C1 segment of cervical spinal cord (tissue), 14 donors: ENCODE results near the gene LRMDA.

Experiments used
- DNase-seq, 14 donors: peaks; one replicate each; lab custom pipeline; 2025; lab: John Stamatoyannopoulos, UW

Gene LRMDA

DNA sequence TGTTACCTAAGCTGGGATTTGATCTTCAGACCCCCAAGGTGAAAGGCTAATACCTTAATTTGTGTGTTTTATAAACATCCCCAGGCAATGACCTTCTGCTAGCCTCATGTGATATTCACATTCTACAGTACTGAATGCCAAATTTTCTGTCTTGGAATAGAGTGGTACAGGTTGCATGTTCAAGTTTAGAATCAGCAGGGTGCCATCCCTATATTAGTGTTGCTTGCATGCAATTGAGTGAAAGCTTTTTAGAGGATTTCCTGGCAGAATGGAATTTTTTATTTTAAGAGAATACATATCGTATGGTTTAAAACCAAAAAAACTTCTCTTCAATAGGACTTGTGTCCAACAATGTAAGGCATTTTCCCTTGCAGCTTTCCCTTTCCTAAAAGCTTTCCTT, 107.3 kb downstream of the LRMDA start:
- DNase-seq, result no peak

GRCh38 chr10:75540357-75540966, 109.0 kb downstream of the LRMDA start:
- DNase-seq, result no peak

- DNase-seq, result peak in 1 of 14 donors; percentile 46
Observed at GRCh38 chr10:75540981-75541380, 109.6 kb downstream of the LRMDA start.

DNA sequence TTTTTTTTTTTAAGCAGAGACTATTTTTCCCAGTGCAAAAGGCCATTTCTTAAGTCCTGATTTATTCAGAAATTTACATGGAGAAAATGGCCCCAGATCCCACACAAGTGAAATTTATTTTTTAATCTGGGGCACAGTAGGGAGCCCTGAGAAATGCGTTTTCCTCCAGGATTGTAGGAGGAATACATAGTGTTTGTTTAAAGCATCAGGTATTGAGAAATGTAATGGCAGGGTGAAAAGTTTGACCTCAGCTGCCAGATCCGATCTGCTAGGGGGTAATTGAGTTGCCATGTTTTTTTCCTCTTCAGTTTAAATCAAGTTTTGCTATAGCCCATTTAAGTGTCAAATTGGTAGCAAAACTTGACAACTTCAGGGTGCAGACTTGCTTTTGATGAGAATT, 110.0 kb downstream of the LRMDA start:
- DNase-seq, result no peak

GRCh38 chr10:75542084-75542483, 110.7 kb downstream of the LRMDA start:
- DNase-seq, result no peak

DNA sequence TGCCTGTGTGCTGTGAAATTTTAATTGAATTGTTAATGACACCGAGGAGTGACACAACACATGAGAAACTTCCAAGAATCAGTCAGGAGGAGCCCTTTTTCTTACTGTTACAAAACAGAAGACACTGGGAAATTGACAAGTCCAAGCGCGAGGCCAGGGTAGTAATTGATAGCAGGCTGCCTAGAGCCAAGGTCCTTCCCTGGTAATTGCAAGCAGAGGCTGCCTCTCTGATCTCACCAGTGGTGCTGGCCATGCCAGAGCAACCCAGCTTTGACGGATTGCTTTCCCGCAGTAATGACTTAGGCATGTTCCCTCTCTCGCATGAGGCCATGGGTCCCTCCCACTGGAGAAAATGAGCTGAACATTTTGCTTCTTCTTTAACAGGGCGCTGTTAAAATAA, 111.5 kb downstream of the LRMDA start:
- DNase-seq, result peak in 7 of 14 donors; percentile 12 to 68 (median 26)

DNA sequence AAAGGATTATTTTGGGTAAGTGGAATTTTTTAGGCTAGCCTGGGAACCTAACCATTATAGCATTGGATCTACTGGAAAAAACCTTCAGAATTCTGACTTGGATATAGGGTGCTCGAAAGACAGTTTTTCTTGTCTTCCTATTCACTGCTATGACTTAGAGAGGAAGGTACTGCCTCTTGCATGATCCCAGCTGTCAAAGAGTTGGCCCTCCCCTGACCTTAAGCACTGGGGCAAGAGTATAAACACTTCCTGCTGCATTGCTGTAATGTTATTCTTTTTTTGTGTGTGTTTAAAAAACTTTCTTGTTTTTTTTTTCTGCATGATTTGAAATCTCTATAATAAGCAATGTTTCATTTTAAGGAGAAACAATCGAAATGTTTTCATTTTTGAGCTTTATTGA, 113.0 kb downstream of the LRMDA start:
- no peak for DNase-seq

DNA sequence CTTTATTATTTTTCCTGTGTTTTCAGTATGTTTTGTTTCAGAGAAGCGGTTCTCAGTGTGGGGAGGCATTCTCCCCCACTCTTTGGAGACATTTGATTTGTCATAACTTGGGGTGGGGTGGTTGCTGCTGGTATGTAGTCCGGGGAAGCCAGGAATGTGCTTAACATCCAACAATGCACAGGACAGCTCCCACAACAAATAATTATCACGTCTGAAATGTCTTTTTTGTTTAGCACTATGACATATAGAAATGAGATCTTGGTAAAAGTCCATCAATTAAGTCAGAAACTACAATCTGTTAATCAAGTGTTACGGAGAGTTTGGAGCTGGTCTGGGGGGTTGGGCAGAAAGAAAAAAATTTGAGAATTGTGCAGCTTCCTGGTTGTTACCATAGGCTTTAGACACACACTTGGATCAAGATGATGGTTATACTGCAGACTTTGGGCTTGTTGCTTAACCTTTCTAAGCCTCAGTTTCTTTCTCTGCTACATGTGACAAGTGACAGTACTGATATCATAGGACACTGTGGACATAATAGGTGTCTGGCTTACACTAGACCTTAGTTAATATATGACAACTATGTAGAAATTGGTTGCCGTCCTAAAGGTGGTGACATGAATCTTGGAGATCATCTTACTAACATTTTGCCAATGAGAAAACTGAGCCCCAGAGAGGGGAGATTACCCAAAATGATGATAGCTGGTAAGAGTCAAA, 113.7 kb downstream of the LRMDA start:
- no peak for DNase-seq

- DNase-seq, result no peak
Observed at GRCh38 chr10:75546004-75546403, 114.6 kb downstream of the LRMDA start.

DNA sequence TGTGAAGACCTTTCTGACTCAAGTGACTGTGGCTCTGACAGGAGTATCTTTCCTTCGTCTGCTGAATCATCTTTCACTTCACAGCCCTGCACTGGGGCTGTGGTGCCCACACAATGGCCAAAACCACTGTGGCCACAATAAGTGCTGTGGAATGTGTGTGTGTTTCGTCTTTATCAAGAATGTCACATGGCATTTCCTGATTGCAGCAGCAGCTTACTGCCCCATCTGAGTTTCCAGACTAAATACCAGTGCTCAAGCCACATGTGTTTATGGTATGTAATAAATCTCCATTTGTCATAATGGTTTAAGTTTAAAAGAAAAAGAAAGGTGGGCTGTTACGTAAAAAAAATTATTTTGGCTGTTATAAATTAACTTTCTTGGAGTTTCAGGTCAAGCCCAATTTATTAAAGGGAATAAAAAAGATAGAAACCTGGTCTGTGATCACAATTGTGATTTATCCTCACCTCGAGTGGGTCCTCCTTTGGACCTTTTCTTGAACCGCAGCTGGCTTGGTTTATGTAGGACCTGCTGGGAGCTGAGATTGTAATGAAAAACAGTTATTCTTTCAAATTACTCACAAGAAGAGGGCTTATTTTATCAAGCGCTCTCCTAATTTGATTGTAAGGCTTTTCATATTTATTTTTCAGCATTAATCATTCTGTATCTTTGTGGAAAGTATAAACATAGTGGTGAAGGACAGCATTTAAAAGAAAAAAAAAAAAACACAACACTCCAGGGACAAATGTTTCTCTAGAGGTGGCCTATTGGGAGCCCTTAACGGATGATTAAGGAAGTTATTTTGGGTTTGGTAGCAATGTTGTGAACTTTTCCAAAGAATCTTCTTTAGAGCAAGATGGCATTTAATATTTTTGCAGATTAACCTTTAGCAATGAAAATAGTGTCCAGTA, 116.2 kb downstream of the LRMDA start:
- DNase-seq, result no peak

DNA sequence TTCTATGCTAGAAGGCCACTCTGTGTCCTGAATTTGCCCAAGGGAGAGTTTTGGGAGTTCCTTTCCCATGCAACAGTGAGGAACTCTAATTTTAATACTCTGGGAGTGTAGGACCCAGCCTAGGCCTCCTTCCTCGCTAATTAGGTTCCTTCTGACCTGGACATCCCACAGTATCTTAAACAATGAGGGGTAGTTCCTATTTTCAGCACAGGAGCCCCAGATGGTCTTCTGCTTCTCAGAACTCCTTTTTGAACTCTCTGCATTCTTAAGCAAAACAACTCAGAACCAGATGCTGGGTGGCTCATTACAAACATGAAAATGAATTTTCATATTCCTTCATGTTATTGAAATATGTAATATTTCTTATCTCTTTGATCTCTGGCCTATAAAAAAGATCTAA, 116.9 kb downstream of the LRMDA start:
- DNase-seq, result no peak

DNA sequence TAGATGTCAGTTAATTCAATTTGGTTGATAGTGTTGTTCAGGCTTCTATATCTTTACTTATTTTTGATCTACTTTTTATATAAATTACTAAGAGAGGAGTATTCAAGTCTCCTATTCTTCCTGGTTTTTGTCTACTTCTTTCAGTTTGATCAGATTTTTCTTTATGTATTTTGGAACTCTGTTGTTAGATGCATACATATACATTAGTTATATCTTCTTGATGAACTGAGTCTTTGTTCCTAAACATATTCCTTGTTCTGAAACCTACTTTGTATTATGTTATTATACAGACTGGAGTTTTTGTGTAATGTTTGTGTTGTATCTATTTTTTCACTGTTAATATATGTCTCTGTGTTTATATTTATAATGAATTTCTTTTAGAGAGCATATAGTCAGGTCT, 118.8 kb downstream of the LRMDA start:
- no peak for DNase-seq

DNA sequence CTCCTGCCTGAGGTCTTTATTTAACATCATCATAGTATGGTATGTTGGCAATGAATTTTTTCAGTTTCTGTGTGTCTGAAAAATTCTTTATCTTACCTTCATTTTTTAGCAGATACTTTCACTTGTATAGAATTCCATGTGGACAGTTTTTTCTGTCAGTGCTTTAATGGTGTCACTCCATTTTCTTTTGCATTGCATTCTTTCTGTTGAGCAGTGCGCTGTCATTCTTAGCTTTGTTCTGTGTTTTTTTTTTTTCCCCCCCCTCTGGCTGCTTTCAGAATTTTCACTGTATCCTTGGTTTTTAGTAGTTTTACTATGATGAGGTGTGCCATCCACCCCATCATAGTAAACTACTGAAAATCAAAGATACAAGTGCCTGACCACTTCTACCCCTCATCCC, 120.7 kb downstream of the LRMDA start:
- DNase-seq, result no peak

- no peak for DNase-seq
Observed at GRCh38 chr10:75553550-75553949, 122.1 kb downstream of the LRMDA start.

GRCh38 chr10:75555323-75555722, 123.9 kb downstream of the LRMDA start:
- DNase-seq, result no peak

DNA sequence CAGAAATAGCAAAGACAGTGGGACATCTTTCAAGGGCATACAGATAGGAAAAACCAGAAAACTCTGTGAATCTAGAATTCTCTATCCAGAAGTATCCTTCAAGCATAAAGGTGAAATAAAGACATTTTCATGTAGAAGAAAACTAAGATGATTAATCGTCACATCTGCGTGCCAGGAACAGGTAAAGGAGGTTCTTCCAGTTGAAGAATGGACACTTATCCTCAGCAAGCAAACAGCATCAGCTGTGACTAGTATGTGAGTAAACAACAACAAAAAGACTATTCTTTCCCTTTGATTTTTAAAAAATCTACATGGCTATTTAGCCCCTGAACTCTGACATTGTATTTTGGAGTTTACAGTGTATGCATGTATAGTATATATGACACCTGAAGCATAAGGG, 124.9 kb downstream of the LRMDA start:
- no peak for DNase-seq

DNA sequence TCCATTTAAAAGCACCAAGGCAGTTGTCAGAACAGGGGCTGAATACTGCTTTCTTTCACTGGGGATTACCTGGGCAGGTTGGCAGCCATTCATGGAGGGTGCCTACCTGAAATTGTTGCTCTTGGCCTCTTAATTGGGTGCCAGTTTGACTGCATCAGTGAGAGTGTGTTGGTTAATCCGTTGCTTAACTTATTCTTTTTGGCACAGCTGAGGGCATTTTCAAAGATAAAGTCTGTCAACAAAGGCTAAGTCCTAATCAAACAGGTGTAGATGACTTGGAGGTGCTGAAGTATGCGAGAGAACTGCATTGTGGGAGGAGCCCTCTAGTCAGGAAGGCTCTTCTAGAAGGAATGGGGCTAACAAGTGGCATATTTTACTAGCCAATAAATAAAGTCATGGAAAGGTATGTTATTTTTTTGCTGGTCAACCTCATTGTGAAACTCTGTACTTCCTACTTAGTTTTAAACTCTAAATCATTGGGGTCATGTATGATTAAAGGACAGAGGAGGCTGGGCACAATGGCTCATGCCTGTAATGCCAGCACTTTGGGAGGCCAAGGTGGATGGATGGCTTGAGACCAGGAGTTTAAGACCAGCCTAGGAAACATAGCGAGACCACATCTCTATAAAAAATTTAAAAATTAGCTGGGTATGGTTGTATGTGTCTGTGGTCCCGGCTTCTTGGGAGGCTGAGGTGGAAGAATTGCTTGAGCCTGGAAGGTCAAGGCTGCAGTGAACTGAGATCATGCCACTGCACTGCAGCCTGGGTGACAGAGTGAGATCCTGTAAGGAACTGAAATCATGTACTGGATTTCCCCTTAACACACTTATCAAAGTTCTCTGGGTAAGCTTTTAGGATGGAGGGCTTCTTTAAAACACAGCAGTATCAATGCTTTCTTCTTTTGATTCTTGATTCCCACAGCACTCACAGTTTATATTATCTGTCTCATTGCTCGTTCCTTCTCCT, 134.1 kb downstream of the LRMDA start:
- DNase-seq, result no peak

DNA sequence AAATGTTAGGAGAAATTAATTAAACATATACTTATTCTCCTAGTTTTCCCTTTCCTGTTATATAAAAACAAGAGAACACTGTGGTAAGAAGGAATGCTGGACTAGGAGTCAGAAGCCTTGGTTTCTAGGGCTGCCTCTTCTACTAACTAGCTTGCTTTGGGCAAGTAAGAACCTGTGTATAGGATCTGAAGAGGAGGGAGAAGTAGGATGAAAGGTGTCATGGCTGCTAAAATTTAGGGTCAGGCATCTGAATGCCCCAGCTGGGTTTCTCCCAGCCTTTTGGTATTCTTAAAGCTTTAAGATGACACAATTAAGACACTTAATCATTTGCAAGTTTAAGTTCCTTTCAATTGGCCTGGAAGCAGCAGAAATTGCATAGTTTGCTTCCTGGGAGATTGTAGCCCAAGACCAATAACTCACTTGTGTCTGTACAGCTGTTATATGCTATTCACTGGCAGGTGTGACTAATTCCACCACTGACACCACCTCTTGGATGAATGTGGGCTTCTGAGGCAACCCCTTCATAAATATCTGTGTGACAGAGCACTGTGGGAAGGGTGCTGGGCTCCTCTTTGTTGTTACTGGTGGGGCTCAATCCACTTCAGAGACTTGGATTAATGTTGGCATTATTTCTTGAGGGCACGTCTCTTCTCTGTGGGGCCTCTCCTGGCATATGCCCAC, 137.2 kb downstream of the LRMDA start:
- no peak for DNase-seq

GRCh38 chr10:75569506-75569905, 138.1 kb downstream of the LRMDA start:
- DNase-seq, result no peak

GRCh38 chr10:75572478-75572877, 141.1 kb downstream of the LRMDA start:
- no peak for DNase-seq

GRCh38 chr10:75575940-75576339, 144.5 kb downstream of the LRMDA start:
- DNase-seq, result no peak
